Lung (tissue), 12 donors: Measurements from ENCODE around the gene MYL5. TPM values are rescaled to one million over a fixed set of nuclear protein-coding genes. Genes with fewer than 3 reads are reported as not detected.

Source experiments
- ATAC-seq: fragments of 200-7000 bp; cut with Tn5 transposase; one replicate; pipeline ENCODE4 v1.9.1; 2020; ENCODE audit warnings: moderate number of reproducible peaks; ENCODE audit not compliant: insufficient read depth, low FRiP score
- DNase-seq, 3 donors: peaks; one replicate each; pipeline ENCODE4 v3.0.0-alpha.2; 2013 to 2017
- H3K27ac ChIP-seq, 2 donors: one replicate each; pipeline ENCODE4 v1.5.1; 2013; ENCODE audit warnings: mild to moderate bottlenecking in 2 of 2, moderate library complexity in 2 of 2, control low read depth in 1 of 2, inconsistent platforms in 1 of 2, low read depth in 1 of 2, low read length in 1 of 2
- H3K27me3 ChIP-seq, 3 donors: one replicate each; pipeline ENCODE4 v1.5.1; 2013; ENCODE audit warnings: low read length in 2 of 3; ENCODE audit not compliant: control insufficient read depth in 3 of 3, insufficient read depth in 3 of 3
- H3K36me3 ChIP-seq, 4 donors: one replicate each; pipeline ENCODE4 v1.5.1; 2013; ENCODE audit warnings: low read length in 4 of 4, mild to moderate bottlenecking in 1 of 4, moderate library complexity in 1 of 4; ENCODE audit not compliant: control insufficient read depth in 4 of 4, insufficient read depth in 4 of 4
- H3K4me1 ChIP-seq, 5 donors: one replicate each; pipeline ENCODE4 v1.5.1; 2013; ENCODE audit warnings: low read length in 5 of 5, mild to moderate bottlenecking in 2 of 5, moderate library complexity in 1 of 5; ENCODE audit not compliant: control insufficient read depth in 5 of 5, insufficient read depth in 5 of 5
- H3K4me3 ChIP-seq: one replicate; pipeline ENCODE4 v1.5.1; 2013; ENCODE audit warnings: mild to moderate bottlenecking, control low read depth, moderate library complexity
- H3K9ac ChIP-seq, 2 donors: one replicate each; pipeline ENCODE4 v1.5.1; 2013; ENCODE audit warnings: low read length in 2 of 2, control low read depth in 1 of 2; ENCODE audit not compliant: insufficient read depth in 1 of 2
- H3K9me3 ChIP-seq, 4 donors: one replicate each; pipeline ENCODE4 v1.5.1; 2013; ENCODE audit warnings: low read length in 3 of 4, mild to moderate bottlenecking in 1 of 4, moderate library complexity in 1 of 4; ENCODE audit not compliant: control insufficient read depth in 4 of 4, insufficient read depth in 3 of 4
- CTCF ChIP-seq: IDR thresholded peaks from 2 replicates; pipeline ENCODE4 v1.5.1; 2012; ENCODE audit warnings: mild to moderate bottlenecking; ENCODE audit errors: control extremely low read depth, extremely low read depth
- WGBS, 2 donors: extraction: QIAGEN DNeasy Blood & Tissue Kit; methylation state at CpG; one replicate each; pipeline ENCODE4 v1.1.7; 2013; 5-methylcytosine and 5-hydroxymethylcytosine counted together
- polyA plus RNA-seq, 2 donors: library from polyadenylated mRNA; stranded (reverse); fragments of 200-250 nt; gene quantifications; one replicate each; pipeline ENCODE4 v1.2.1, GENCODE V29; 2013
- total RNA-seq, 2 donors: library from RNA; depleted of rRNA in 1 of 2; stranded (reverse); fragments of >200 nt in 1 of 2; gene quantifications; one replicate each; pipeline ENCODE4 v1.2.1, GENCODE V29; 2014 to 2021
- donor health status: control.
- donor health status: control.
- donor health status: Bipolar disorder and iron deficiency.
- donor health status: healthy.
- donor health status: DM: yes; HTN: yes; CAD: no.

The MYL5 gene
- total and polyA plus RNA-seq, 4 donors = 5.6 to 20.0 (median 10.5) TPM

- H3K4me3 ChIP-seq = no peak overlapping the region
- H3K27ac ChIP-seq = no peak overlapping the region
- peaks cover 0 to 22% (median 14%) of the 10 kb centered on the region in 5 donors for H3K4me1 ChIP-seq
- H3K27me3 ChIP-seq = no peaks in the 10 kb centered on the region
- no peak for ATAC-seq
- no peaks in the 10 kb centered on the region for H3K36me3 ChIP-seq
- no peak for TF ChIP-seq CTCF
- no peak overlapping the region for H3K9ac ChIP-seq
- WGBS, 2 donors = 87 to 88% methylated on average over 13 of the region's 13 CpGs
- no peaks in the 10 kb centered on the region for H3K9me3 ChIP-seq
- no peak for DNase-seq
Observed at GRCh38 chr4:679104-679481, 4.8 kb downstream of the MYL5 start.

GRCh38 chr4:679629-680028 is 5.3 kb downstream of the MYL5 start:
- no peak for TF ChIP-seq CTCF
- no peak overlapping the region for H3K9ac ChIP-seq
- peaks cover 0 to 22% (median 17%) of the 10 kb centered on the region in 5 donors for H3K4me1 ChIP-seq
- H3K27ac ChIP-seq = no peak overlapping the region
- no peaks in the 10 kb centered on the region for H3K36me3 ChIP-seq
- no peak for DNase-seq
- 85 to 89% methylated on average over 11 of the region's 11 CpGs for WGBS, 2 donors
- H3K4me3 ChIP-seq = no peak overlapping the region
- H3K27me3 ChIP-seq = no peaks in the 10 kb centered on the region
- no peak for ATAC-seq
- H3K9me3 ChIP-seq = no peaks in the 10 kb centered on the region

- Histone ChIP-seq H3K27ac (no peak overlapping the region), H3K36me3 (no peaks in the 10 kb centered on the region), H3K4me3 (no peak overlapping the region), H3K9ac (no peak overlapping the region), H3K4me1 (peaks cover 0 to 20% (median 13%) of the 10 kb centered on the region in 5 donors), H3K9me3 (no peaks in the 10 kb centered on the region), H3K27me3 (no peaks in the 10 kb centered on the region)
- WGBS, 2 donors = 79 to 89% methylated on average over 9 of the region's 9 CpGs
- DNase-seq (no peak), ATAC-seq (no peak)
- no peak for TF ChIP-seq CTCF
Observed at GRCh38 chr4:680091-680490, 5.7 kb downstream of the MYL5 start.

- H3K27ac ChIP-seq = no peak overlapping the region
- peak; percentile 4 for ATAC-seq
- no peaks in the 10 kb centered on the region for H3K36me3 ChIP-seq
- no peak for TF ChIP-seq CTCF
- WGBS, 2 donors = 42 to 72% methylated on average over 17 of the region's 17 CpGs
- H3K9me3 ChIP-seq = no peaks in the 10 kb centered on the region
- no peak overlapping the region for H3K9ac ChIP-seq
- no peak overlapping the region for H3K4me3 ChIP-seq
- no peak for DNase-seq
- no peaks in the 10 kb centered on the region for H3K27me3 ChIP-seq
- H3K4me1 ChIP-seq = peaks cover 0 to 16% (median 11%) of the 10 kb centered on the region in 5 donors
Observed at GRCh38 chr4:680551-680927, 6.2 kb downstream of the MYL5 start.
